C4-2B (cell line): ENCODE results near the gene COX4I2.
"Not testable (repeated sequence)": the region's sequence is repeated elsewhere in the genome, so short reads cannot be mapped to it uniquely, and the experiment has no call there.

Source experiments
- ZFX ChIP-seq: fragments of 450-650 bp; IDR thresholded peaks from 2 replicates; pipeline ENCODE4 v1.6.1; 2017
- TF ChIP-seq, protein P1 (sequence below): fragments of 450-650 bp; conservative IDR thresholded peaks from 2 replicates; pipeline ENCODE4 v1.5.1; 2017; ENCODE audit warnings: mild to moderate bottlenecking

DNA sequence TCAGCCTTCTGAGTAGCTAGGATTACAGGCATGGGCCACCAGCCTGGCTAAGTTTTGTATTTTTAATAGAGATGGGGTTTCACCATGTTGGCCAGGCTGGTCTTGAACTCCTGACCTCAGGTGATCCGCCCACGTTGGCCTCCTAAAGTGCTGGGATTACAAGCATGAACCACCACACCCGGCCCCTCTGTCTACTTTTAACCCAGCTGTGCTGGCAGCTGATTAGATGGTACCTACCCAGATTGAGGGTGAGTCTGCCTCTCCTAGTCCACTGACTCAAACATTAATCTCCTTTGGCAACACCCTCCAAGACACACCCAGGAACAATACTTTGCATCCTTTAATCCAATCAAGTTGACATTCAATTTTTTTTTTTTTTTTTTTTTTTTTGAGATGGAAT, 10.4 kb downstream of the COX4I2 start:
- TF ChIP-seq, protein P1, sequence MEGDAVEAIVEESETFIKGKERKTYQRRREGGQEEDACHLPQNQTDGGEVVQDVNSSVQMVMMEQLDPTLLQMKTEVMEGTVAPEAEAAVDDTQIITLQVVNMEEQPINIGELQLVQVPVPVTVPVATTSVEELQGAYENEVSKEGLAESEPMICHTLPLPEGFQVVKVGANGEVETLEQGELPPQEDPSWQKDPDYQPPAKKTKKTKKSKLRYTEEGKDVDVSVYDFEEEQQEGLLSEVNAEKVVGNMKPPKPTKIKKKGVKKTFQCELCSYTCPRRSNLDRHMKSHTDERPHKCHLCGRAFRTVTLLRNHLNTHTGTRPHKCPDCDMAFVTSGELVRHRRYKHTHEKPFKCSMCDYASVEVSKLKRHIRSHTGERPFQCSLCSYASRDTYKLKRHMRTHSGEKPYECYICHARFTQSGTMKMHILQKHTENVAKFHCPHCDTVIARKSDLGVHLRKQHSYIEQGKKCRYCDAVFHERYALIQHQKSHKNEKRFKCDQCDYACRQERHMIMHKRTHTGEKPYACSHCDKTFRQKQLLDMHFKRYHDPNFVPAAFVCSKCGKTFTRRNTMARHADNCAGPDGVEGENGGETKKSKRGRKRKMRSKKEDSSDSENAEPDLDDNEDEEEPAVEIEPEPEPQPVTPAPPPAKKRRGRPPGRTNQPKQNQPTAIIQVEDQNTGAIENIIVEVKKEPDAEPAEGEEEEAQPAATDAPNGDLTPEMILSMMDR = not testable (repeated sequence)
- TF ChIP-seq ZFX = not testable (repeated sequence)
